Stimulated activated CD8-positive, alpha-beta memory T cell treated with anti-CD3 and anti-CD28 coated beads, Interleukin-4, amount 100 ng/mL, for 48 hours (primary cell): ENCODE data around the gene NAALADL2.
"Not testable (repeated sequence)": the region's sequence is repeated elsewhere in the genome, so short reads cannot be mapped to it uniquely, and the experiment has no call there.

Experiments used
- DNase-seq: peaks from one replicate; pipeline ENCODE4 v3.0.0-alpha.2; 2020

Gene NAALADL2

GRCh38 chr3:175149675-175150074 lies 290.5 kb downstream of the NAALADL2 start:
- DNase-seq = no peak

DNA sequence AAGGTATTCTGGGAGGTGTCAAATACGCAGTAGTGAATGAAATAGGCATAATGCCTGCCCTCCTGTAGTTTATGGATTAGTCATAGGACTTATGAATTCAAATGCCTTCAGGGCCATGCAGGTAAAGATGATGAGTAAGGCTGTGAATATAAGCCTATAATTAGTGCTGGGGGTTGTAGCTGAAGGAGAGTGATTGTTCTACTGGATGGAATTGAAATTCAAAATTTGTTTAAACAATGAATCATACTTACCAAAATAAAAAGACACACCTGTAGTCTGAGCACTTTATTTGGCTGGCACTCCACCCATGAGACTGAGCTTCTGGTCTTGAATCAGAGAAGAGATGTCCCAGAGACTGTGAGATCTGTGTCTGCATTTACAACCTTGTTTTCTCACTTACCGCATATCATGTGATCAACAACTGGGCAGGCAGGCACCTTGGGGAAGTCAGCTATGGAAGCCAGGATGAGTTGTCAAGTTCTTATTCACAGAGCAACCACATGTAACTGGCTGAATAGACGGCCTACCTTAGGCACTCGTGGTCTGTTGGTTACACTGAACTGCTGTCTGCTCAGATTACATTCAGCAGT lies 291.8 kb downstream of the NAALADL2 start:
- DNase-seq = no peak

- no peak for DNase-seq
Observed at GRCh38 chr3:175153595-175153994, 294.5 kb downstream of the NAALADL2 start.

DNA sequence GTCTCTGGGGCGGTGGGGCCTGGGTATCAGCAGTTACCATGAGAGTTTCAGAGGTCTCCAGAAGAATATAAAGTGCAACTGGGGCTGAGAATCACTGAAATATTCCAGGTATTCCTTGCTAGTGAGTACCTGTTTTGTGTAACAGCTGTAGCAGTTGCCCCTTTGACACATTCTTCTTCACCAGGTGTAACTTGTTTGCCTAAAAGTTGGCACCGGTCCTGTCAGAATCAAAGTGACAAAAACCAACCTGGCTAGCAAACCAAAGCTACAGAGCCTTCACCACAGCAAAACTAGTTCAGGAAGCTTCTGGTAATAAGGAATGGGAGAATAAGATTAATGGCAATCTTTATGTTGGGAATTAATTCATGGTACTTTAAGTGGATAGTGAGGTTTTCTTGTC lies 296.0 kb downstream of the NAALADL2 start:
- no peak for DNase-seq

DNA sequence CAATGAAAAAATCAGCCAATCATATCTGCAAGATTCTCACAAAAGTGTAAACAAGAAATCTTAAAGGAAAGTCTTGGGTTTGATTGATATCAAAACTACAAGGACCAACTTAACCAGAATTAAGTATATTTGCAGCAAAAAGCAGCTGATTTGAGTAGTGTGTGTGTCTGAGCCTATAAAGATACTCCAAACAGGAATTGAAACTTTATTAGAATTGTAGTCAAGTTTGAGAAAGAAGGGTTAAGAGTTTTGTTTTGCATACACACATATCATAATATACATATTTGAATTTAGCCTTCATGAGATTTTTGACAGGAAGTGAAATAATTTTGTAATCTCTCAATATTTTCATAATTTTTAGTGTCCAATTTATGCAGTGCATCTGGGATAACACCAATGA lies 300.1 kb downstream of the NAALADL2 start:
- DNase-seq = no peak

- no peak for DNase-seq
Observed at GRCh38 chr3:175161291-175161690, 302.2 kb downstream of the NAALADL2 start.

GRCh38 chr3:175163686-175164085 lies 304.6 kb downstream of the NAALADL2 start:
- DNase-seq = no peak

- not testable (repeated sequence) for DNase-seq
Observed at GRCh38 chr3:175173117-175173516, 314.0 kb downstream of the NAALADL2 start.

DNA sequence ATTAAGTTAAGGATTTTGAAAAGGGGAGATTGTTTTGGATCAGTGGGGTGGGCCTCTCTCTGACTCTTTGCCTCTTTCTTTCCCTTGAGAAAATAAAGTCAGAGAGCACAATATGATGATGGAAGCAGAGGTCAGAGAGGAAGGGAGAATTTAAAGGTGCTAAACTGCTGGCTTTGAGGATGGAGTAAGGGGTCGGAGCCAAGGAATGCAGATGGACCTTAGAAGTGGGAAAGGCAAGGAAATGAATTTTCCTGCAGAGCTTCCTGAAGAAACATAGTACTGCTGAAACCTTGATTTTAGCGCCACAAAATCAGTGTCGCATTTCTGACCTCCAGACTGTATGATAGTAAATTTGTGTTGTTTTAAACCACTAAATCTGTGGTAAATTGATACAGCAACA lies 317.4 kb downstream of the NAALADL2 start:
- DNase-seq = no peak

DNA sequence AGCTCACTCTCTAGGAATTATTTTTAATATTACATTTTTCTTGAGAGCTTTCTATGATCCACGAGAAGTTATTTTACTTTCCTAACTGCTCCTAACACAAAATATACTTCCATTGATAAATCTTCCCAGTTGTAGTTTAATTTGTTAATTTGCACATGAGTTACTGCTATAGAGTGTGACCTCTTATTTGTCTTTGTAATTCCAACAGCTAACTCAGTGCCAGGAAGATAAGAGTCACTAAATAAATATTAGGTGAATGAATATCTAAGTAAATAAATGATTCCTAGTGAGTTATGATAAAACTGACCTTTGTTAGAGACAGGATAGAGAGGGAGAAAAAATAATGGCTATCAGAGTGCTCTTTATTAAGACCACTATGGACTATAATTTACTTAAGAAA lies 319.9 kb downstream of the NAALADL2 start:
- no peak for DNase-seq

GRCh38 chr3:175184392-175184791 lies 325.3 kb downstream of the NAALADL2 start:
- no peak for DNase-seq

GRCh38 chr3:175185903-175186302 lies 326.8 kb downstream of the NAALADL2 start:
- no peak for DNase-seq

DNA sequence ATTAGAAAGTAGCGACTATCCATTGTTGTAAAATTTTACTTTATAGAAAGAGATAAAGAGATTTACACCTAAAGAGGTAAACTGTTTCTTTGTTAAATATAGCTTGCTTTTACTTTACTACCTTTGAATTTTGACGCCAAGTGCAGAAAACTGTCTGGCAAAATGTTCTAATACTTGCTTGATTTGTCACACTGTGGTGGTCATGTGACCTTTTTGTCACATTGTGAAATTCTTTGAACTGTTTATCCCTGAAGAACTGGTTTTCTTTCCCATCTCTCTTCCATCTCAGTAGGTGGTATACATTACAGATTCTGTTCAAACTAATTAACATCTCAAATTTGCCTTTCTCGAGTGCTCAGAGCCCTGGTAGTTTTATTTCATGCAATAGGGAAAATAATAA lies 327.4 kb downstream of the NAALADL2 start:
- no peak for DNase-seq

GRCh38 chr3:175187586-175187985 lies 328.5 kb downstream of the NAALADL2 start:
- no peak for DNase-seq

GRCh38 chr3:175192536-175192935 lies 333.4 kb downstream of the NAALADL2 start:
- no peak for DNase-seq

- no peak for DNase-seq
Observed at GRCh38 chr3:175193815-175194518, 334.8 kb downstream of the NAALADL2 start.

GRCh38 chr3:175198991-175199783 lies 340.1 kb downstream of the NAALADL2 start:
- DNase-seq = no peak

DNA sequence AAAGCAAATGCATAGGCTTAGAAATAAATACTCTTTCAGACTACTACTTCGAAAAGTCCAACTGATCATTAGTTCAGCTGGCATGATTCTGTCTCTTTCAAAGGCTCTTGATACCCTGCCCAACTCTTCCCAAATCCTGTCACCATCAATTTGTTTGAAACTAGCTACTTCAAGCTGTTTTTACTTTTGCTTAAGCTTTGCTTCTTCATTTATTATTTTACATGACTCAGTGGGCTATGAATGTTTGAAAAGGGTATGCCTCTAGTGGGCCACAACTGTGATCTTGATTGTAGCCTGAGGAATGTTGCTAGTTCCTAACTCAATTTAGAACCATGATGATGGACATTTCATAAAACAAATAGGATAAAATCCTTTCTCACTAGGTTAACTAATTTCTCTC lies 340.8 kb downstream of the NAALADL2 start:
- DNase-seq = no peak

- DNase-seq = no peak
Observed at GRCh38 chr3:175200391-175201095, 341.4 kb downstream of the NAALADL2 start.

GRCh38 chr3:175207361-175207760 lies 348.2 kb downstream of the NAALADL2 start:
- DNase-seq = no peak

- no peak for DNase-seq
Observed at GRCh38 chr3:175208326-175208725, 349.2 kb downstream of the NAALADL2 start.

GRCh38 chr3:175211466-175211865 lies 352.3 kb downstream of the NAALADL2 start:
- no peak for DNase-seq

- no peak for DNase-seq
Observed at GRCh38 chr3:175212896-175213295, 353.8 kb downstream of the NAALADL2 start.
